GM18502 (cell line): ENCODE results near the gene AKTIP.
"Not testable (repeated sequence)": the region's sequence is repeated elsewhere in the genome, so short reads cannot be mapped to it uniquely, and the experiment has no call there.

Experiments
- ATAC-seq: cut with Tn5 transposase; IDR thresholded peaks from one replicate; pipeline ENCODE4 v1.9.1; 2021; ENCODE audit warnings: mild to moderate bottlenecking; ENCODE audit not compliant: unreplicated experiment, poor library complexity

The AKTIP gene

DNA sequence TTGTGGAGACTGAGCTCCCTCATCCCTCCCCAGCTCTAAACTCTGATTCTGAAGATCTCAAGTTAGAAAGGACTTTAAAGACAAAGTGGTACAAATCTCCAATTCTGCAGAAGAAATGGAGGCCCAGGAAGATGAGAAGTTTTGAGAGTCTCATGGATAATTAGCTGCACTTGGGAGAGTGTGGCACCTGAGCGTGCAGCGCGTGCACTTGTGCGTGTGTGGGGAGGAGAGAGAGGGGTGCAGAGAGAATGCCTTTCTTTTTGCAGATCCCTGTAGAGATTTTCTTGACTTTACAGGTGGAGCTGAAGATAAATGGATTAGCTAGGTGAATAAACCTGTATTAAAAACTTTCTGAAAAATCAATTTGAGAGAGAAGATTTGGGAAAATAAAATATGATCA is 14.8 kb upstream of the AKTIP start:
- no peak for ATAC-seq

DNA sequence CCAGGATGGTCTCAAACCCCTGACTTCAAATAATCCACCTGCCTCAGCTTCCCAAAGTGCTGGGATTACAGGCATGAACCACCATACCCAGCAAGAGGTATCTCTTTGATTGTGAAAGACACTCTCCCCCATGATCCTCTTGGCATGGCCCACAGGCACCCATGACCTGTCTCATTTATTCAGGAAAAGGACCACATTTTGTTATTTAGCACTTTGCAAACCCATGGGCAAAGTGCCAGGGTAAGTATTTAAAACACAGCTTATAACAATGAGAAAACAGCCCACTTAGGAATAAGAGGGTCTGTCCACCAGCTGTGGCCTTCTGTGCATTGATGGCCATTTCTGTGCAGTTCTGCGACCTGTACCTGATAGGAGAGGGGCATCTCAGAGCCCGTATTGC is 12.8 kb upstream of the AKTIP start:
- ATAC-seq, result no peak

DNA sequence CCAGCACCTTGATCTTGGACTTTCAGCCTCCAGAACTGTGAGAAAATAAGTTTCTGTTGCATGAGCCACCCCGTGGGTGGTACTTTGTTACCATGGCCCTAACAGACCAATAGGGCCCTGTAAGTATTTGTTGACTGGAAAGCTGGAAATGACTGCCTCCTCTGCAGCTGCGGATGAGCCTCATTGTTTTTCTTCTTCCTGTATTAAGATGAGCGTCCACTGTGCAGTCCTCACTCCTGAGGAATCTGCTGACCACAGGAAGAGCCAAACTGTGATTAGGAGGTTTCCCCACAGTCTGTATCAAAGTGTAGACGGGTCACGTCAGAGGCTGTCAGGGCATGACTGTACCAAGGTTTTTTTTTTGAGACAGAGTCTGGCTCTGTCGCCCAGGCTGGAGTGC is 12.2 kb upstream of the AKTIP start:
- ATAC-seq, result no peak

DNA sequence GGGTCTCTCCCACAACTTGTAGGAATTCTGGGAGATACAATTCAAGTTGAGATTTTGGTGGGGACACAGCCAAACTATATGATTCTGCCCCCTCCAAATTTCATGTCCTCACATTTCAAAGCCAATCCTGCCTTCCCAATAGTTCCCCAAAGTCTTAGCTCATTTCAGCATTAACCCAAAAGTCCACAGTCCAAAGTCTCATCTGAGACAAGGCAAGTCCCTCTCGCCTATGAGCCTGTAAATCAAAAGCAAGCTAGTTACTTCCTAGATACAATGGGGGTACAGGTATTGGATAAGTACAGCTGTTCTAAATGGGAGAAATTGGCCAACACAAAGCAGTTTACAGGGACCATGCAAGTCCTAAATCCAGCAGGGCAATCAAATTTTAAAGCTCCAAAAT is 9.8 kb upstream of the AKTIP start:
- ATAC-seq, result not testable (repeated sequence)

DNA sequence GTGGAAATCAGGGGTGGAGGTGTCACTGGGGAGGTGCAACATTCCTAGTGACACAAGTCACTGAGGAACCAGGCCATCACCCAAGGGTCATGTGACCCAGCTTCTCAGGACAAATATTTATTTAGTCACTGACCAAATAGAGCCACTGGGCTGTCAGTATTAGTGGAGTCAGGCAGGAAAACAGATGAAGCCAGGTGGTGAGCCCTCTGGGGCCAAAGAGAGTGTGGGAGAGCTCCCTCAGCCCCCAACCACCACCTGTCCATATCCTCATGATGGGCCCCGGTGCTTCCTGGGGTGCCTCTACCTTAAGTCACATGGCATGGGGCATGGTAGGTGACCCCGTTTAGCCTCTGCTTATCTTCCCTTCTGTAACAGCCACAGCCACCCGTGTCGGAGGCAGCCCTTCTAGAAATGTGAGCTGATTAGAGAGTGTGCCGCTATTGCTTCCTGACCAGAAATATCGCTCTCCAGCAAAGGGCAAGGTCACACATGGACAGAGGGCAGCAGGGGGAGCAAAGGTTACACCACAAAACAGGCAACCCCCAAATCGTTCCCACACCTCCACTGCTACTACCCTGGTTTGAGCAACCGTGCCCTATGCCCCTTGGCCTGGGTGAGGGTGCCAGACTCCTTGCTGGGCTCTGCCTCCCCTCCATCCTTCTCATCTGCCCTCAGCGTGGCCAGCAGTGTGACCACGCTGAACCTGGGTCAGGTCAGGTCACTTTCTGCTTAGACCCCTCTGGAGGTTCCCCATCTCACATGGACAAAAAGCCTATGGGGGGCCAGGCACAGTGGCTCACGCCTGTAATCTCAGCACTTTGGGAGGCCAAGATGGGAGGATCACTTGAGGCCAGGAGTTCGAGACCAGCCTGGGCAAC is 8.6 kb upstream of the AKTIP start:
- ATAC-seq, result no peak

DNA sequence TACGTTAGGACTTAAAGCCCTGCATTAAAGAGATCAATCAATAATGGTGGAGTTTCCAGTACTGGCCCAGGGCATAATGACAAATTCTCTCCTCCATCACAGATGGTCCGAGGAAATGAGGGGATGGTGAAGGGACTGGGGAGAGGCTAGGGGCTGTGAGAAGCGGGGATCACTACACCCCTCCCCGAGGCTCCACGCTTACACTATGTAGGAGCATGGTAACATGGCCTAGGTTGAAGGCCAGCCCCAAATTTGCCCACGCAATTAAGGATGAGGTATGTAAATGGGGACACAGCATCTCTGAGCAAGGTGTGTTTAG is 8.0 kb upstream of the AKTIP start:
- ATAC-seq, result no peak

DNA sequence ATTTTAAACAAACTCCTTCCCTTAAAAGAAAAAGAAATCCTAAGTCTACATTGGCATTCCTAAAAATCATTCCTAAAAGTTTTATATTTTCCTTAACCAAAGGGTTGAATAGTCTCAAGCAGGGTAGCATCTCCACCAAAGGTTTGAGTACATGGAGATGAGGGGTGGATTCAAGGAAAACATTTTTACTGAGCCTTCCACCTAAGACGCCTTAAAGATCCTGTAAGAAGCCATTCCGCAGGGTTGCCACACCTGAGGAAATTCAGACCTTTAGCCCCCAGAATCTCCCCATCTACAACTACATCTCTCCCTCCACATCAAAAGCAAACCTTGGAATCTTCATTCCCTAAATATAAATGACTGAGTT is 7.7 kb upstream of the AKTIP start:
- peak; percentile 20 for ATAC-seq

DNA sequence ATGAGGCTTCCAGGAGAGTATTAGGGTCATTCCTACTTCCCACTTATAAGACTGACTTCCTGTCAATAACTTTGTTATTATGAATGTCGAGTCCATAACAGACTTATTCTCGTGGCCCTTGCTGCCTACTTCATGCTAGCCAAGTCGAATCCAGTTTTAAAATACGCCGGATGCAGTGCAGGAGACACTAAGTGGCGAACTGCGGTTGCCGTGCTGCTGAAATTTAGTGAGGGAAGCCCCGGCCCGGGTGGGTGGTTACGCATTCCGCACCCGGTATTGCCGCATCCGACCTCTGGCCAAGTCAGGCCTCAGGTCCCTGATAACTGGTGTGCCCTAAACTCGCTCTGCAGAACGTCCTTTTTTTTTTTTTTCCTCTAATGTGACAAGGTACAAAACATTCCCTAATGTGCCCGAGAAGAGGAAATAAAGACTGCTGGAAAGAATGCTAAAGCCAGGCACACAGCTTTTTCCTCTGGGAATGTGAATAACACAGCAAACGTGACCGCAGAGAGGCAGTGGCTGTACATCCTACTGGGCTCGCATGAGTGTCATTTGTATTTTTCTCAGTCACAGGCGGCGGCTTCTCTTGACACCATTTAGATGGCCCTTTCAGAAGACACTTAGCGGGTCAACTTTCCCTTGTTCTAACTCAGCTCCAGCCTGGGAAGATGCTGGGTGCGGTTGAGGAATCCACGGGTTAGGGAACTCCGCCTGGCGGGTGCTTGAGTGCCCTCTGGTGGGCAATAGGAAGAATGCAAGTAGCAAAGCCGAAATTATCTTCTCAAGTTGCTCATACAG is 7.1 kb upstream of the AKTIP start:
- ATAC-seq, result peak; percentile 52

DNA sequence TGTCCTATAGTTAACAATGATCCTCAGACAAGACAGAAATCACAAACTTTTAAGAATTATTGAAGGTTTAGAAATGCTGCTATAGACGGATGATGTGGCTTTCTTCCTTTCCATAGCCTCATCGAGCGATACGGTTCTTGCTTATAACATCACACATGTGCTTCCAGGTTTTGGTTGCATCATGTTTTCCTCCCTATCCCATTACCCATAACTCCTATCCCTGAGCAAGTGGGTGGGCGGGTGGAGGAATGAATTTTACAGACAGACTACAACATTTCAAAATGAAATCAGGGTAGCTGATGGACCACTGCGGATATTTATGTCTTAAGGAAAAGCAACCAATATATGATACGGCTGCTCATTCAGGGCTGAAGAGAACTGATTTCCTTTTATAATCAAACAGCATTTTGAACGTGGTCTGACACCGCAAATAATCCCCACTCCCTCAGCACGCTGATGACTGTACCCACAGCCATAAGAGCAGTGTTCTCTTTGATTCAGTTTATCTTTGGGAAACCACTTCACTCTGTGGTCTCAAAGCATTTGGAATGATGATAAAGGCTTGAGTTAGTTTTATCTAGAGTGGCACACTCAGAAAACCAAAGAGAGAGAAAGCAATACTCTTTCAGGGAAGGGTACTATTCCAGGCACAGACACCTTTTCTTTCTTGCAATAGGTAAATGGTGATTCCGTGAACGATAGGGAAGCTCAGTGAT is 4.6 kb upstream of the AKTIP start:
- ATAC-seq, result no peak

DNA sequence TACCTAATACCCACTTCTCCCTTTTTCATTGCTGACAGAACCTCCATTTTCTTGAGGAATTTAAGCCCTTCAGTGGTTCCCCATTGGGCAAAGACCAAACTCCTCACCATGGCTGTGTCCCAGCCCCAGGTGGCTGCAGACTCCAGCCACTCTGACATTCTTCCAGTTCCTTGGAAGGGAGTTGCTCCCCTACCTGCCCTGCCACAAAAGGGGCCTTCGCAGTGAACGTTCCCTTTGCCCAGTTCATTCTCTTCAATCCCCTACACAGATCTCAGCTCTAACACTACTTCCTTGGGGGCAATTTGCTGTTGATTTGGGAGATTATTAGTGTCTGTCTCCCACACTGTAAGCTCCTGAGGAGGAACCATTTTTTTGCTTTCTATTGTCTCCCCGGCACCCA is 3.2 kb upstream of the AKTIP start:
- ATAC-seq, result no peak

DNA sequence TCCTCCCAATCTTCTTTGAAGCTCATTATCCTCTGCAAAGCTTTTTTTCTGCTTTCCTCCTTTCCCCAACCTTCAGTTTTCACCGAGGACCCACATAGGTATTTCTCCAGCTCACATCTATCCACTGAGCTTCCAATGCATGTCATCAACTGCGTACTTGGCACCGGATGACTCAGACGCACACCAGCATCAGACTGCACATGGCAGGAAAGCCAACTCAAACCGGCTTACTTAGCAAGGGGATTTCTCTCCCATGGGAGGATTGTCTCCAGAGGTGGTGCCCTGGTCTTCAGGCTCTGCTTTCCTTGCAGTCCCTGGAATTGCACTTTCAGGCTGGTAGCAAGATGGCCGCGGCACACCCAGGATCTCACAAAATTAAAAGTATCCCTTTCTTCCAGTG is 1.7 kb upstream of the AKTIP start:
- no peak for ATAC-seq

DNA sequence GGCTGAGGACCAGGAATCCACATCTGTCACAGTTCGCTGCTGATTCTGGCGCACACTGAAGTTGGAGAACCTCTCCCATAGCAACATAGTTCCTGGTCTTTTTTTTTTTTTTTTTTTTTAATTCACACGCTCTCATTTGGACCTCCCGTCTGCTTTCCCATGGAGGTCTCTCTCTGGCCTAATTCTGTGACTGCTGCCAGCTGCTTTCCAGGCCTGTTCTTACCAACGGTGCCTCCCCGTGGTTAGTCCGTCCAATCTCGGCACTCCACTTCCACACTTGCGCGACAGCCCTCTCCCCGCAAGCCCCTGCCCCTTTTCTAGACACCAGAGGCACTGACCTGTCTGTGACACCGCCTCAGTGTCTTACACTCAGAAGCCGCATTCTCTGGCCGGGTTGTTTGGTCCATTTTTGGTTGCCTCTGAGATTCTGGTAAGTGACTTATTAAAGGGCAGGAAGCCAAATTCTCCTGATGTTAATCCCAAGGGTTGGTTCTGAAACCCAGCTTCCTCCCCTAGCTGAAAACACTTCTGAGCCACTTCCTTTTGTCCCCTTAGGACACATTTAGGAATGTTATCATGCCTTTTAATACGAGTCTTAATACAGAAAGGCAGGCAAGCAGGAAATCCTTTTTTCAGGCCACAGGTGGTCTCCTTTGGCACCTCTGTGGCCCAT is 1.1 kb upstream of the AKTIP start:
- no peak for ATAC-seq

DNA sequence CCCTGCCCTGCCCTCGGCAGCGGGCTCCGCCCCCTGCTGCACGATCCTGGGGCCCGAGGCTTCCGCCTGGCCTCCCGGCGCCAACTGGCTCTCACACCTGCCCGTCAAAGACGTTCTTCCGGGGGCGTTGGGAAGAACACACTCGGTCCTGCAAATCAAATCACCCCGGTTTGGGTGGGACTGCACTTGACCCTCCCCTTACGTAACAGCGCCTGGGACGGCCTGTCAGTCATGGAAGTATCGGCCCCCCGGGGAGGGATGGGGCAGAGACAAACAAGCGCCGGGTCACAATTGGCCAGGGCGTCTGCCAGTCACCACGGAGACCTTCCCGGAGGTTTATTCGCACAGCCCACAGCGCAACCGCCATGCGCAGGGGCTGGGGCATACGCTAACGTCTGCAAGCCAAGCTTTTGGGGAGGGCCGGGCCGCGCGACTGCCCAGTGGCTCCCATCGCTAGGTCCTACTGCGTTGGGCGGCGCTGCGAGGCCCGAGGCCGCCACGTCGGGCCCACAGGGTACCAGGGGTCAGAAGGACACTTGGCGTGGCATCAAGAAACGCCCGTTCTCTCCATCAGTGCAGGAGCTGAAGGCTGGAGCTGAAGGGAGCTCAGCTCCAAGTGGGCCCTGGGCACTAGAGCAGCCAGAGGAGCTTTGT is 388 bp upstream of the AKTIP start:
- peak; percentile 97 for ATAC-seq

DNA sequence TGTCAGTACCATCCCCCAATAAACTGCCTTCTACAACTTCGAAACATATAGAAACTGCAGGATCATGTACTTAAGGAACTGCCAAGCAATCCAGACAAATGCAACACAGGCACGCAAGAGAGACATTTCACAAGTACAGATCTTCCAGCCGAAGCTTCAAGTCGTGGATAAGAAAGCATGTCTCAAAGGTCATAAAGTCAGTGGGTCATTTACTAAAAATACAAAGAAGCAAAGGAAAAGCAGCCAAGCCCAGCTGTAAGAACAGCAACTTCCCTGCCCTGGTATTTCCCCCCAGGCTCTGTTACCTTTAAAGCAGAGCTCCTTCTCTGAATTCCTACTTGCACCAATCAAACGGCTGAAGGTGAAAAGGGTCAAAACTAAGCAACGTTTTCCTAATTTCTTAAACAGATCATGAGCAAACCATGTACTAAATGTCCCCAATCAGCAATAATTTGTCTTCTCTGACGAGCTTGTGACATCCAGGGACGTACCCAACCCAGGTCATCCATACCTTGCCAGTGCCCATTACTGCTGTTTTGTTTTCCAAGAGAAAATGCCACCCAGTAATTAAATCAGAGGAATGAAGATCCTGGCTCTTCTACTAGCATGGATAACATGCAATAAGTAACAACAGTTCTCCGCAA is 1.7 kb downstream of the AKTIP start:
- no peak for ATAC-seq

DNA sequence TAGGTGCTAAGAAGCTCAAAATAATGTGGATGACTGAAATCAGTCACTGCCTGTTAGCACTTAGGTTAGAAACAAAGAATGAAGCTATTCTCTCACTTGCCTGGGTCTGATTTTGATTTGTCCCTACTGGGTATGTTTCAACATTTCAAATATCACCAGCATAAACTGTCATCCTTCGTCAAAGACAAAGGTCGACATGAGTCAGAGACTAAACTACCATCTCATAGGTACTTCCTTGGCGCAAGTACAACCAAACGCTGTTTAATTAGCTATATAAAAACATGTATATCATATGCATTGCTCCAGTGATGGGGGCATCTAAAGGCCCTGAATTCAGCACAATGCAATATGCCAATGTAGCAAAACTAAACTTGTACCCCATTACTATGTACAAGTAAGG is 4.0 kb downstream of the AKTIP start:
- ATAC-seq, result no peak

DNA sequence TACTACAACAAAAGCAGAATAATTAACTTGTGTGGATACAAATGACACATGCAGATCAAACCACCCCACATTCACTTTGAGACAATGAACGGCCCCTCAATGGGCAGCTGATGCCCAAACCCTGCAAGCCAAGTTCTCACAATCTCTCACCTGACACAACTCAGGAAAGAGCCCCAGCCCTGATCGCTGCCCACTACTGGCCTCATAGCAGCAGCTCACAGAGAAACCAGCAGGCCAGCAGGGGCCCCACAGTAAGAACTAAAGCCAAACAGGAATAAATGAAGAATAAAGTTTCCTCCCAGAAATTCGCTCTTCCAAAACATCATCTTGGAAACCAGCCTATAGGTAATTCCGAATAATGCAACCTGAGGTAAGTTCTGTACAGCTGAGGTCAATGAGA is 7.7 kb downstream of the AKTIP start:
- ATAC-seq, result no peak

DNA sequence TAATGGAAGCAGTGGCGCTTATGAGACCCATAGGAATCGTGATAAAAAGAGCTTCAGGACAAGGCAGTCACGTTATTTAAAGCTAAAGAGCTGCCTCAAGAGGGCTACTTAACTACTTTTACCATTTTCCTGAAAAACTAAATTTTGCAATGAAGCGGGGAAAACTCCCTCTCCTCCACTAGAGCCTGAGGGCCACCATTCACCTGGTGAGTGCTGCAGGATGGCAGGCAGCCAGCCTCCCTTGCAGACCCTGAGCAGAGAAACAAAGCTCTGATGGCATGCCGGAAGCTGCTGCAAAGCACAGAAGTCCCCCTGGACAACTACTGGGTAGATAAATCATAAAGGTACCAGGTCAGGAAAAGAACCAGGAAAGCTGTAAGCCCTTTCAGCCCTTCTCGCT is 8.4 kb downstream of the AKTIP start:
- no peak for ATAC-seq

DNA sequence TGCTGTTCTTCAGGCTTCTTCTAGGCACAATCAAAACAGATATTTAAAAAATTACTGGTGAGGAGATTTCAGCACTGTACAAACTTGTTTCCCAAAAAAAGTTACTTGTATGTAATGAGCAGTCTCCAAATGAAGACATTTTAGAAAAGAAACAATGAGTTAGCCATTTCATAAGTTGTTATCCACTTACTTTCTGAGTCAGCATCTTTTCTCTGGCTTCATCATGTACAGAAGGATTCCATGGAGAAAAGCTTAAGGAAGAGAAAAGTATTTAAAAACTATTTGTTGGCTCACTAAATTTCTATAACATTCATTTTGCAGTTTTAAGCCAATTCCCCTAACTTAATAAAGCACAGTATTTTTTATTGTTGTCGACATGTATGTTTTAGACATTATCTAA is 10.5 kb downstream of the AKTIP start:
- ATAC-seq, result no peak

DNA sequence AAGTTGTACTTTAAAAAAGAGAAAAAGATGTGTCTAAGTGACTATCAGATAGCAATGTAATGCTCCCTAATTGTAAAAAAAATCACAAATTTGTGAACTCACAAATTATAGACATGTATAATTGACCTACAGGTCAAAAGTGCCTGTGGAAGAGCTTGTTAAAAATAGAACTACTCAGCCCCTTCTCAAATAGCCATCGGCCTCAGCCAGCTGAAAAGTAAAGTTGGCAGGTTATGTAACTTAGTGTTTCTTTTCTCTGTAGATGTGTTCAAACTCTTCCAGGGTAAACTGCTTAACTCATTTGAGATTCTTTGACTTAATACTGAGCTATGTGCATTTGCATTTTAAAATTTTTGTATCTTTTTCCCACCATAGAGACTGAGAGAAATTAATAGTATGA is 13.3 kb downstream of the AKTIP start:
- ATAC-seq, result no peak

DNA sequence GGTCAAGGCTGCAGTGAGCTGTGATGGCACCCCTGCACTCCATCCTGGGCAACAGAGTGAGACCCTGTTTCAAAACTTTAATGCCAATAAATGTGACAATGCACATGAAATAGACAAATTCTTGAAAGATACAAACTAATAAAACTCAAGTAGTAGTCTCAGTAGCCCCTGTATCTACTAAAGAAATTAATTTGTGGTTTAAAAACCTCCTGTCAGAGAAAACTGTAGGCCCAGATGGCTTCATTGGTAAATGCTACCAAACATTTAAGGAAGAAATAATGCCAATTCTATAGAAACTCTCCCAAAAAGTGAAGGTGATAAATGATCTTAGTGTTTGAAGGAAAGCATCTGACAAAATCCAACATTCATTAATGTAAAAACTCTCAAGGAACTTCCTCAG is 16.8 kb downstream of the AKTIP start:
- ATAC-seq, result no peak
